Kidney capillary endothelial cell (primary cell): Measurements from ENCODE around the gene PLCB2.
A peak's percentile ranks its signal among the peaks of the same experiment; 100 is the strongest.

Source experiments
- DNase-seq: peaks from one replicate; pipeline ENCODE4 v3.0.0-alpha.2; 2018; ENCODE audit warnings: low spot score

The PLCB2 gene

GRCh38 chr15:40327457-40327856 is 19.7 kb upstream of the PLCB2 start:
- DNase-seq, result no peak

- DNase-seq, result no peak
Observed at GRCh38 chr15:40325700-40326099, 18.0 kb upstream of the PLCB2 start.

GRCh38 chr15:40325188-40325587 is 17.5 kb upstream of the PLCB2 start:
- no peak for DNase-seq

- no peak for DNase-seq
Observed at GRCh38 chr15:40323953-40324937, 16.5 kb upstream of the PLCB2 start.

- DNase-seq, result peak; percentile 90
Observed at GRCh38 chr15:40323239-40323952, 15.7 kb upstream of the PLCB2 start, which contains the start of gene INAFM2. INAFM2 (plus strand) TSS chr15:40323692; CDS start chr15:40324056, 364 bp downstream.

GRCh38 chr15:40322531-40323238 is 14.9 kb upstream of the PLCB2 start:
- no peak for DNase-seq

- no peak for DNase-seq
Observed at GRCh38 chr15:40320931-40321371, 13.2 kb upstream of the PLCB2 start.

- no peak for DNase-seq
Observed at GRCh38 chr15:40320409-40320808, 12.7 kb upstream of the PLCB2 start.

- no peak for DNase-seq
Observed at GRCh38 chr15:40317580-40317979, 9.8 kb upstream of the PLCB2 start.

GRCh38 chr15:40316931-40317330 is 9.2 kb upstream of the PLCB2 start:
- no peak for DNase-seq

- peak; percentile 83 for DNase-seq
Observed at GRCh38 chr15:40314723-40315276, 7.1 kb upstream of the PLCB2 start.

- no peak for DNase-seq
Observed at GRCh38 chr15:40313531-40314398, 6.0 kb upstream of the PLCB2 start.

GRCh38 chr15:40312370-40313158 is 4.8 kb upstream of the PLCB2 start:
- DNase-seq, result no peak

GRCh38 chr15:40310993-40311392 is 3.3 kb upstream of the PLCB2 start:
- no peak for DNase-seq

- DNase-seq, result peak; percentile 65
Observed at GRCh38 chr15:40310001-40310959, 2.5 kb upstream of the PLCB2 start.

- DNase-seq, result no peak
Observed at GRCh38 chr15:40309344-40309862, 1.7 kb upstream of the PLCB2 start.

- DNase-seq, result no peak
Observed at GRCh38 chr15:40306908-40307307, 827 bp downstream of the PLCB2 start.

GRCh38 chr15:40306371-40306770 is 1.4 kb downstream of the PLCB2 start:
- DNase-seq, result no peak

- no peak for DNase-seq
Observed at GRCh38 chr15:40305281-40305680, 2.5 kb downstream of the PLCB2 start.
